ENCODE data around the gene SNAP29.
"Not testable (repeated sequence)": the region's sequence is repeated elsewhere in the genome, so short reads cannot be mapped to it uniquely, and the experiment has no call there.

SNAP29 gene

GRCh38 chr22:20858615-20859416, at the start of gene SNAP29, which contains the start of gene PI4KA:
SNAP29 (plus strand) TSS chr22:20859007; CDS start chr22:20859111, 104 bp downstream.
PI4KA (minus strand) TSS chr22:20858811; CDS start chr22:20858725, 86 bp downstream.
- DNase-seq = peak; percentile 69

GRCh38 chr22:20809538-20810185, 49.1 kb upstream of the SNAP29 start:
- DNase-seq = no peak

GRCh38 chr22:20810645-20811044, 48.2 kb upstream of the SNAP29 start:
- DNase-seq = no peak

GRCh38 chr22:20811171-20811570, 47.6 kb upstream of the SNAP29 start:
- no peak for DNase-seq

GRCh38 chr22:20811971-20812660, 46.7 kb upstream of the SNAP29 start:
- DNase-seq = no peak

- DNase-seq = no peak
Measured at GRCh38 chr22:20813056-20813455, 45.8 kb upstream of the SNAP29 start.

- no peak for DNase-seq
Measured at GRCh38 chr22:20814221-20814808, 44.5 kb upstream of the SNAP29 start.

GRCh38 chr22:20815477-20816050, 43.2 kb upstream of the SNAP29 start:
- no peak for DNase-seq

- DNase-seq = no peak
Measured at GRCh38 chr22:20816559-20816958, 42.2 kb upstream of the SNAP29 start.

GRCh38 chr22:20818471-20818870, 40.3 kb upstream of the SNAP29 start:
- DNase-seq = no peak

GRCh38 chr22:20819471-20819870, 39.3 kb upstream of the SNAP29 start:
- DNase-seq = no peak

- DNase-seq = not testable (repeated sequence)
Measured at GRCh38 chr22:20821717-20822239, 37.0 kb upstream of the SNAP29 start.

- no peak for DNase-seq
Measured at GRCh38 chr22:20822240-20822639, 36.6 kb upstream of the SNAP29 start.

GRCh38 chr22:20823264-20823663, 35.5 kb upstream of the SNAP29 start:
- DNase-seq = no peak

- DNase-seq = not testable (repeated sequence)
Measured at GRCh38 chr22:20825216-20825615, 33.6 kb upstream of the SNAP29 start.

- no peak for DNase-seq
Measured at GRCh38 chr22:20825624-20826023, 33.2 kb upstream of the SNAP29 start.

- not testable (repeated sequence) for DNase-seq
Measured at GRCh38 chr22:20826373-20827152, 32.2 kb upstream of the SNAP29 start.

GRCh38 chr22:20829491-20830134, 29.2 kb upstream of the SNAP29 start:
- no peak for DNase-seq

GRCh38 chr22:20833225-20833665, 25.6 kb upstream of the SNAP29 start:
- DNase-seq = no peak

- DNase-seq = no peak
Measured at GRCh38 chr22:20834206-20834605, 24.6 kb upstream of the SNAP29 start.

- no peak for DNase-seq
Measured at GRCh38 chr22:20834725-20835124, 24.1 kb upstream of the SNAP29 start.
